Activated naive CD4-positive, alpha-beta T cell treated with anti-CD3 and anti-CD28 coated beads for 36 hours (primary cell): ENCODE measurements around the gene SULT1C2. TPM values are rescaled to one million over a fixed set of nuclear protein-coding genes. Genes with fewer than 3 reads are reported as not detected.

Experiments used
- total RNA-seq, 2 experiments: library from RNA; stranded (reverse); gene quantifications; one replicate each; pipeline ENCODE4 v1.2.3, GENCODE V29; 2021

The SULT1C2 gene
- total RNA-seq, 2 experiments from 2014 or later: not detected

Other genes with a start within 250 kb of the SULT1C2 start
- not detected for gene SULT1C3, start 48.9 kb upstream of the SULT1C2 start, total RNA-seq
- not detected for gene SULT1C4, start 89.1 kb downstream of the SULT1C2 start, total RNA-seq
- 10 to 100 TPM; 33.5 to 39.4 TPM for gene GCC2, start 160.3 kb downstream of the SULT1C2 start, total RNA-seq
- gene LIMS1, start 245.6 kb downstream of the SULT1C2 start, total RNA-seq: 10 to 100 TPM; 43.8 to 47.1 TPM